Activated naive CD4-positive, alpha-beta T cell treated with anti-CD3 and anti-CD28 coated beads, Interleukin-2, amount 50 U/mL, for 24 hours (primary cell): ENCODE results near the gene AKAP7.
"Not testable (repeated sequence)": the region's sequence is repeated elsewhere in the genome, so short reads cannot be mapped to it uniquely, and the experiment has no call there.

Experiments used
- H3K27ac Mint-ChIP-seq: one replicate; pipeline ENCODE4 v1.8.0; 2021; ENCODE audit warnings: mild to moderate bottlenecking, mixed read lengths
- H3K27me3 Mint-ChIP-seq: one replicate; pipeline ENCODE4 v1.8.0; 2021; ENCODE audit warnings: mixed read lengths
- H3K36me3 Mint-ChIP-seq: one replicate; pipeline ENCODE4 v1.8.0; 2021; ENCODE audit warnings: mixed read lengths
- H3K4me1 Mint-ChIP-seq: one replicate; pipeline ENCODE4 v1.8.0; 2021; ENCODE audit warnings: mixed read lengths
- H3K4me3 Mint-ChIP-seq: one replicate; pipeline ENCODE4 v1.8.0; 2021; ENCODE audit warnings: mild to moderate bottlenecking, mixed read lengths
- H3K9me3 Mint-ChIP-seq: one replicate; pipeline ENCODE4 v1.8.0; 2021; ENCODE audit warnings: mixed read lengths

The AKAP7 gene

DNA sequence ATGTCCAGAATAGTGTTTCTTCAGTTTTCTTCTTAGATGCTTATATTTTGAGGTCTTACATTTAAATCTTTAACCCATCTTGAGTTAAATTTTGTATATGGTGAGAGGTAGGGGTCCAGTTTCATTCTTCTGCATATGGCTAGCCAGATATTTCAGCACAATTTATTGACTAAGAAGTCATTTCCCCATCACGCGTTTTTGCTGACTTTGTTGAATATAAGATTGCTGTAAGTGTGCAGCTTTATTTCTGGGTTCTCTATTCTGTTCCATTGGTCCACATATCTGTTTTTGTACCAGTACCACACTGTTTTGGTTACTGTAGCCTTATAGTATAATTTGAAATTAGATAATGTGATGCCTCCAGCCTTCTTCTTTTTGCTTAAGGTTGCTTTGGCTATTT is 179.6 kb downstream of the AKAP7 start:
- no peaks in the 10 kb centered on the region for H3K27me3 Mint-ChIP-seq
- peaks cover 5% of the 10 kb centered on the region for H3K4me1 Mint-ChIP-seq
- H3K36me3 Mint-ChIP-seq = peaks cover 32% of the 10 kb centered on the region
- H3K27ac Mint-ChIP-seq = no peak overlapping the region
- no peak overlapping the region for H3K4me3 Mint-ChIP-seq
- peaks cover 18% of the 10 kb centered on the region for H3K9me3 Mint-ChIP-seq

DNA sequence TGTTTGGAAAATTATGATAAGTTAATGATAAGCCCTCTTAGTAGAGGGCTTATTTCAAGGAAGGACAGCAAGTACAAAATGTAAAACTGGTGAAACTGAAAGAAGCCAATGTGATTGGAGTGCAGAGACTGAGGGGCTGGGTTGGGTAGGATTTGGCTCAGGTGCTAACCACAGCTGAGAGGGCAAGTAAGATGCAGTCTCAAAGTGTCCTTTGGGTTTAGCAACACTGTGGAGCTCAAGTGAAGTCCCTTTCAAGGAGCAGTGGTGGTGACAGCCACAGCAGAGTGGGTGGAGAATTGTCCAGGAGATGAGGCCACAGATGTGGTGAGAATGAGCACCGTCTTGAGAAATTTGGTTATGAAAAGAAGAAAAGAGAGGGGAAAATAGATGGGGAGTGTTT is 181.4 kb downstream of the AKAP7 start:
- H3K27me3 Mint-ChIP-seq = no peaks in the 10 kb centered on the region
- H3K36me3 Mint-ChIP-seq = peaks cover 31% of the 10 kb centered on the region
- peaks cover 18% of the 10 kb centered on the region for H3K9me3 Mint-ChIP-seq
- H3K27ac Mint-ChIP-seq = peak overlapping the region; percentile 5
- H3K4me1 Mint-ChIP-seq = peaks cover 5% of the 10 kb centered on the region
- H3K4me3 Mint-ChIP-seq = no peak overlapping the region

DNA sequence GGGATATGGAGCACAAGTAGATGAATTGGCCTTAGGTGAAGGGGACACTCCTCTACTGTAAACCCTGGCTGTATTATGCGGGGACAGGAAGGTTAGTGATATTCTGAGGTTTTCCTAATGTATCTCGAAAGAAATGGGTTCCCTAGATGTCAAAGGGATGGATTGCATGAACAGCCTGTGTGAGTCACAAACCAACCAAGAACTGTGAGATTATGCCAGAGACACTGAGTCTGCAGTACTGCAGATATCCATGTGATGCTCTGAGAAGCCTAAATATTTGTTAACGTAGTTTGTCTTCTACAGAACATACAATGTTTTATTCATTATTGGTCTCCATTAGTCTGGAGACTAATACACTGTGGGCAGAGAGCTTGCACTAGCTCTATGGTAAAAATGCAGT is 182.2 kb downstream of the AKAP7 start:
- Mint-ChIP-seq H3K27me3 (no peaks in the 10 kb centered on the region), H3K9me3 (peaks cover 18% of the 10 kb centered on the region), H3K4me3 (no peak overlapping the region), H3K36me3 (peaks cover 31% of the 10 kb centered on the region), H3K27ac (no peak overlapping the region), H3K4me1 (peaks cover 10% of the 10 kb centered on the region)

DNA sequence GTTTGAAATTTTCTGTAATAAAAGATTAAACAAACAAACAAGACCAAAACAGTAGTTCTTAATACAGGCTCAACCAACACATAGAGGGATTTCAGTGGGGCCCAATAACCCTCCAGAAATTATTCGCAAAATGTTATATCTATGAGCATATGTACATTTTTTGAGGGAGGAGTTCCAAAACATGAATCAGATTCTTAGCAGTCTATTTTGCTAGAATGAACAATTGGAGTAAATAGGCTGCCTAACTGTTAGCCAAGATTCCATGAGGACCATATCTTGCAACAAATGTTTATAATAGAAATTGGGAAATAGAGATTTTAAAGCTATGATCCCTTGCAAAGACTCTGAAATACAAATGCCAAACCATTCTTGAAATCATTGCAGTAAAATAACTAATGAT is 186.3 kb downstream of the AKAP7 start:
- Mint-ChIP-seq H3K4me1 (peaks cover 16% of the 10 kb centered on the region), H3K9me3 (peaks cover 7% of the 10 kb centered on the region), H3K4me3 (no peak overlapping the region), H3K27me3 (no peaks in the 10 kb centered on the region), H3K27ac (no peak overlapping the region), H3K36me3 (peaks cover 25% of the 10 kb centered on the region)

DNA sequence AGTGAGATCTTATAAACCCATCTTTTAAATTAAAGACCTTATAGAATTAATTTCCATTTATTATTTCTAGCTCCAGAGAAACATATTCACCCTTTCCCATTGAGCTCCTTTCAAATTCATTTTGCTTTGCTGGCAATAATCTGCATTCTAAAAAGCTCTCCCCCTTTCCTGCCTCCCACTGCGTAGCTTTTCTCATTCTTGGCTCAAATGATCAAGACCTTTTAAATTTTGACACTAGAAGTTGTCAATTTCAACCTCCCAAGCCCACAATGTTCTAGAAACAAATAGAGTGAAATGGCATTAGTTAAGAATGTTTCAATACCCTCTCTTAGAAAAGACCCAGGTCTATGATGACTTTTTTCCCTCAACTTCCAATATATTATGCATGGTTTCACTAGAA is 186.9 kb downstream of the AKAP7 start:
- Mint-ChIP-seq H3K27ac (no peak overlapping the region), H3K4me1 (peaks cover 12% of the 10 kb centered on the region), H3K4me3 (no peak overlapping the region), H3K9me3 (peaks cover 2% of the 10 kb centered on the region), H3K27me3 (no peaks in the 10 kb centered on the region), H3K36me3 (peaks cover 21% of the 10 kb centered on the region)

DNA sequence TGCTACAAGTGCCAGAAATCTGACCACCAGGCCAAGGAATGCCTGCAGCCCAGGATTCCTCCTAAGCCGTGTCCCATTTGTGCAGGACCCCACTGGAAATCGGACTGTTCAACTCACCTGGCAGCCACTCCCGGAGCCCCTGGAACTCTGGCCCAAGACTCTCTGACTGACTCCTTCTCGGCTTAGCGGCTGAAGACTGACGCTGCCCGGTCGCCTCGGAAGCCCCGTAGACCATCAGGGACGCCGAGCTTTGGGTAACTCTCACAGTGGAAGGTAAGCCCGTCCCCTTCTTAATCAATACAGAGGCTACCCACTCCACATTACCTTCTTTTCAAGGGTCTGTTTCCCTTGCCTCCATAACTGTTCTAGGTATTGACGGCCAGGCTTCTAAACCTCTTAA is 190.4 kb downstream of the AKAP7 start:
- Mint-ChIP-seq H3K4me1 (peaks cover 12% of the 10 kb centered on the region), H3K36me3 (peaks cover 12% of the 10 kb centered on the region)
- H3K9me3 Mint-ChIP-seq, H3K27ac Mint-ChIP-seq, H3K4me3 Mint-ChIP-seq, H3K27me3 Mint-ChIP-seq: not testable (repeated sequence)

DNA sequence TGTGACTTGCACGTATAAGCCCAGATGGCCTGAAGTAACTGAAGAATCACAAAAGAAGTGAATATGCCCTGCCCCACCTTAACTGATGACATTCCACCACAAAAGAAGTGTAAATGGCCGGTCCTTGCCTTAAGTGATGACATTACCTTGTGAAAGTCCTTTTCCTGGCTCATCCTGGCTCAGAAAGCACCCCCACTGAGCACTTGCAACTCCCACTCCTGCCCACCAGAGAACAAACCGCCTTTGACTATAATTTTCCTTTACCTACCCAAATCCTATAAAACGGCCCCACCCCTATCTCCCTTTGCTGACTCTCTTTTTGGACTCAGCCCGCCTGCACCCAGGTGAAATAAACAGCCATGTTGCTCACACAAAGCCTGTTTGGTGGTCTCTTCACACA is 193.5 kb downstream of the AKAP7 start:
- H3K36me3 Mint-ChIP-seq = peaks cover 13% of the 10 kb centered on the region
- not testable (repeated sequence) for H3K9me3 Mint-ChIP-seq, H3K27ac Mint-ChIP-seq, H3K4me1 Mint-ChIP-seq, H3K4me3 Mint-ChIP-seq, H3K27me3 Mint-ChIP-seq

DNA sequence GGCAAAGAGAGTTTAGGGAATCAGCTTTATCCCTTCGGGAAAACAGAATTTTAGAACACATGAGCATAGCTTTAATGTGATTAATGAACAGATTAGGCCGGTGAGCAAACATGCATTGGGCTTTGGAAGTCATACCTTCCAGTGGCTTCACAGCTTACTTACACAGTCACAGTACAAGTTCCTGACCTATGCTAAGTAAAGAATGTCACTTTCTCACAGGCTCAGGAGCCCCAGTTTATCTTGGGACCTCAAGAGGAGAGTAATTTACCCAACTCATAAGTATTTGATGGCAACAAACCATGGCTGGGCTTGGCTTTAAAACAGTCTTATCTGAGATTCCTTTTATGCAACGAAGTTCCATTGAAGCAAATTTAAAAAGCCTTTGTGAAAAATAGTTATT is 195.9 kb downstream of the AKAP7 start:
- peaks cover 9% of the 10 kb centered on the region for H3K36me3 Mint-ChIP-seq
- H3K9me3 Mint-ChIP-seq = no peaks in the 10 kb centered on the region
- H3K27me3 Mint-ChIP-seq = no peaks in the 10 kb centered on the region
- H3K27ac Mint-ChIP-seq = peak overlapping the region; percentile 10
- H3K4me1 Mint-ChIP-seq = no peaks in the 10 kb centered on the region
- H3K4me3 Mint-ChIP-seq = no peak overlapping the region

DNA sequence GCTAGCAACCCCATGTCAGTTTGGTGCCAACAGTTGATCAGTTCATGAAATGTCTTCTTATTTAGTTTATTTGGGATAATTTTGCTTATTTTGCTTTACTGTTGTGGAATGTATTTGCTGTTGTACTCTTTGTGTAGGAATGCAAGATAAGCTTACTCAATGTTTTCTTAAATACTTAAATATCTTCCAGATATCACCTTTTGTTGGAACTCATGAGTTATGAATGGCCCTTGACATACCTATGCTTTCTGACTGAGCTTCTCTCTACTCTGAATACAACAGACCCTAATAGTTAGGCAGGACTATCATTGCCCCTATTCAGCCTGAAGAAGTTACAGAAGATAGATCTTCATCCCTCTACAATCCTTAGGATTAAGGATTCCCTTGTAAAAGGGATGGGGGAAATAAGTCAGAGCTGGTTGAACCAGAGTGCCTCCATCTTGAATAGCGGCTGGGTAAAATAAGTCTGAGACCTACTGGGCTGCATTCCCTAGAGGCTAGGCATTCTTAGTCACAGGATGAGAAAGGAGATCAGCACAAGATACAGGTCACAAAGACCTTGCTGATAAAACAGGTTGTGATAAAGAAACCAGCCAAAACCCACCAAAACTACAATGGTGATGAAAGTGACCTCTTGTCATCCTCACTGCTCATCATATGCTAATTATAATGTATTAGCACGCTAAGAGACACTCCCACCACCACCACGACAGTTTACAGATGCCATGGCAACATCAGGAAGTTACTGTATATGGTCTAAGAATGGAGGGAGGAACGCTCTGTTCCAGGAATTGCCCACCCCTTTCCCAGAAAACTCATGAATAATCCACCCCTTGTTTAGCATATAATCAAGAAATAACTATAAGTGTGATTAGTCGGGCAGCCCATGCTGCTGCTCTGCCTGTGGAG is 196.9 kb downstream of the AKAP7 start:
- Mint-ChIP-seq H3K27me3 (no peaks in the 10 kb centered on the region), H3K27ac (no peak overlapping the region), H3K4me3 (no peak overlapping the region), H3K36me3 (peaks cover 10% of the 10 kb centered on the region), H3K9me3 (no peaks in the 10 kb centered on the region), H3K4me1 (peaks cover 7% of the 10 kb centered on the region)
